Posterior cingulate gyrus (tissue), 11 donors: ENCODE results near the gene MN1.

Experiments
- DNase-seq, 10 donors: peaks; one replicate each; pipeline versions ENCODE4 v3.0.0 to v3.0.0-alpha.2; 2020 to 2021; ENCODE audit warnings: mixed read lengths in 3 of 10
- intact Hi-C: fragments of 100-400 bp; cut with DNase I; formaldehyde crosslinking; loops from one replicate; pipeline ENCODE4 v1.15.1; 2023

Gene MN1

DNA sequence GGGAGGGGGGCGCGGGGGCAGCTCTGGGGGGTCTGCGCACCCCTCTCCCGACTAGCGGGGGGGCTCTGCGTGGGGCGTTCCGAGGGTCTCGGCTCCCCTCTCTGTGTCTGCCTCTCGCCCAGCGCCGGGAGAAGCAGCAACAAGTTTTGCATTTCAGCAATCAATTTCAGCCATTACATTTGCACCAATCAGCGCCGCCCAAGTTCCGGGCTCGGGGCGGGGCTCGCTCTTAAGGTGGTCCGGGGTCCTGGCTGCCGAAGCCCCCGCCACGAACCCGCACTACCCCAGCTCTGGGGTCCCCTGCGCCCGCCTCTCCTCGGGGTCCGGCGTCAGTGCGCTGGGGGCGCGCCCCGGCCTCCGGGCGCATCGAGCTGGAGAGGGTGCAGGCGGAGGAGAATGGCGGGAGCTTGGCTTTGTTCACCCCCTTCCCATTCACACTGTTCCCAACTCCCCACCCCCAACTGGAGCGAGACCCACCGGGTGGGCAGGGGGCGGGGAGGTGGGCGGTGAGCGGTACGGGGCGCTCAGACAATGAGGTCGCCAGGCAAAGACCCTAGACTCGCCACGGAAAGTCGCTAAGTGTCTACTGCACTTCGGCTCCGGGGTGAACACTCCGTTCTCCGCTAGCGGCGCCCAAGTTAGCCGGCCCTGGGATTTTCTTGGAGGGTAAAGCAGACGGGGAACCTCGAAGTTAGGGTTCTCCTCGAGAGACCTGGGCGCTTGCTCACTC is at the start of gene MN1:
TSS of gene MN1 (minus strand) at position 141 of the 730 bp plus-strand sequence. CDS start 1,213 bp downstream, outside the sequence.
- DNase-seq, result peak; percentile 45 to 95 (median 68)
- intact Hi-C loops, result loop anchor here (5.0 kb wide), 4 partner anchors 84 to 1124 kb away; no protein-coding TSS in a partner anchor

- intact Hi-C loops, result no loop called here
- DNase-seq, result no peak
Measured at GRCh38 chr22:27850000-27850521, 48.5 kb upstream of the MN1 start.

DNA sequence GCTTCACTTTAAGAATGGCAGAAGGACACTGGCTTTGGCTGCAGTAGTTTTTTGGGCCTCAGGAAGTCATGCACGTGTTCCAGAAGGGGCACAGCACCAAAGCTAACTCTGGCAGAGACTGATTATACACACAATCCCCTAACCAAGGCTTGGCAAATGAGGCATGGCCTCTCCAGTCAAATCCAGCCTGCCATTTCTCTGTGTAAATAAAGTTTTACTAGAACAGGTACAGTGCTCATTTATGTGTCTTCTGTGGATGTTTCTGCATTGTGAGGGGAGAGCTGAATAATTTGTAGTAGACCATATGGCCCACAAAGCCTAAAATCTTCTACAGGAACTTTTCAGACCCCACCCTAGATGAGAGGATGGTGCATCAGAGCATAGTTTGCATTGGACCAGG is 46.4 kb upstream of the MN1 start:
- intact Hi-C loops, result no loop called here
- no peak for DNase-seq

- intact Hi-C loops, result no loop called here
- no peak for DNase-seq
Measured at GRCh38 chr22:27846910-27847309, 45.4 kb upstream of the MN1 start.

DNA sequence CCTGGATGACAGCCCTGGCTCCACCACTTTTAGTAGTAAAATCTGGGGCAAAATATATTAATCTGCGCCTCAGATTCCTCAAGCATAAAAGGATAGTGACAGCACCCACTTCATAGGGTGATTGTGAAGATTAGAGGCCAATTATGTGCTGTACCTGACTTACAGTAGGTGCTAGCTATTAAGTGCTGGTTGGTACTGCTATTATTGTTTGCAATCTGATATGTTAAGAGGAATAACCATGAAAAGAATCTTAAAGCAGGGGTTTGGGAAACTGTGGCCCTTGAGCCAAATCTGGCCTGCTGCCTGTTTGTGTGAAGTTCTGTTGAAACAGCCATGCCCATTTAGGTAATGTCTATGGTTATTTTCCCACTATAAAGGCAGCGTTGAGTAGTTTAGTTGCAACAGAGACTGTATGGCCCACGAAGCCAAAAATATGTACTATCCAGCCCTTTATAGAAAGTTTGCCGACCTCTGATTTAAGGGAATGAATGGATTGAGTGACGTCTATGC is 44.7 kb upstream of the MN1 start:
- intact Hi-C loops, result no loop called here
- DNase-seq, result no peak

DNA sequence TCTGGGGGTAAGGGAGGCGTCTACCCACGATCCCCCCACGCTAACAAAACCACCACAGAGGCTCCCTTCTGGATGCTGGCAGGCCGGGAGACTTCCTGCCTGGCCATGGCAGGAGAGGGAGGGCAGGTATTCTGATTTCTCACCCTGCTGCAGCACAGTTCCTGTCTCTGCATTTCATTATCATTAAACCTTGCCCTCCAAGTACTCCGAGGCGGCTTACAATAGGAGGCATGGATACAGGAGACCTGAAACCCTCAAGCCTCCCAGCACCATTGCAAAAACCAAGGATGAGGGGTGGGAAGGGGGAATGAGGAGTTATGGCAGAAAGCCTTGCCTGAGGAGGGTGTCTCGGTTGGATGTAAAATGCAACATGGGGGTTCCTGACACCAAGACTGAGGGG is 44.1 kb upstream of the MN1 start:
- no peak for DNase-seq
- intact Hi-C loops, result no loop called here

DNA sequence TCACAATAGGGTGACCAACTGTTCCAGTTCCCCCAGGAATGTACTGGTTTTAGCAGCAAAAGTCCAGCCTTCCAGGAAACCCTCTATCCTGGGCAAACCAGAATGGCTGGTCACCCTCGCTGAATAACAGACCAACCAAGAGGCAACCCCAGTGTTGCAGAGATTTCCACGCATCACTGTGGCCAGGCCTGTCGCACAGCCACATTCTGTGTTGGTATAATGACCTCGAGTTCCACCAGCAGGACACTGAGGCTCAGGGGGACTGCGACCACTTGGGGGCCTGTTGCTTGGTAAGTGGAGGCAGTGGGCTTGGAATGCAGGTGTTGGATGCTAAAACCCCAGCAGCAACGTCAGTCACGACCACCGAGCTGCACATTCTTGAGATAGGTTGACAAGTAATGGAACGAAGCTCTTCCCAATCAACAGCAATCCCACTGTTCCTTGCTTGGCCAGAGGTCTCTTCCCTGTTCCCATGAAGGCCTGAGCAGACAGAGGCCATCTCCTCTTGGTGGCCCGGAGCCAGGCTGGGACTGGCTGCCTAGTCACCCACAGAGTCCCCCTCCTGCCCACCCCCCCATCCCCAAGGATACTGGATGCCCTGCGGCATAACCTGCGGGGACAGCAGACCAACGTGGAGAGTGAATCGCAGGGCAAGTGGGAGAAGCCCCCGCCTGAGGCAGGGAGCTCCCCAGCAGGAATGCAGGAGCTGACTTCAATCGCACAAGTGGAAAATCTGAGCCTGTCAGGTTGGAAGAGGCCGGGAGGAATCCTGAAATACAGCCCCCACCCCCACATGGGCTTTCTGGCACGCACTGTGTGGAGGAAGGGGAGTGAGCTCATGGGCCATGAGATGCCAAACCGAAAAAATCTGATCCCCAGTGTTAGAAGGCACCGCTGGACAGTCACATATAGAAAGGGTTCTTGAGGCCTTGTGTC is 43.4 kb upstream of the MN1 start:
- DNase-seq, result no peak
- intact Hi-C loops, result no loop called here

DNA sequence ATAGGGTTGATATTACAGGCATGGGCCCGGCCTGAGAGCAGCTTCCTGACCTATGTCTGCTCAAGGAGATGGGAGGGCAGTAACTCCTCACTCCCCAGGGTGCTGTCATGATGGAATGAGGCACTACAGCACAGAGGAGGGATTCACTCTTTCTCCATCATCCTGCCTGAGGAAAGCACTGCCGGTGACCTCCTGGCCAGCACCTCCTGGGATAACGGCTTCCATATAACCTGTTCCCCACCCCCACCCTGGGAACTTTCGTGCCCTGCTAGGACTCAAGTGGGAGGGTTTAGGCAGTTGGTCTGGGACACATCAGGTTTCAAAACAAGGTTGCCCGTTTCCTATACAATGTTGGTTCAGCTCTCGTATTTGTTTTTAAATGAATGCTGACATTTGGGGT is 42.7 kb upstream of the MN1 start:
- no peak for DNase-seq

DNA sequence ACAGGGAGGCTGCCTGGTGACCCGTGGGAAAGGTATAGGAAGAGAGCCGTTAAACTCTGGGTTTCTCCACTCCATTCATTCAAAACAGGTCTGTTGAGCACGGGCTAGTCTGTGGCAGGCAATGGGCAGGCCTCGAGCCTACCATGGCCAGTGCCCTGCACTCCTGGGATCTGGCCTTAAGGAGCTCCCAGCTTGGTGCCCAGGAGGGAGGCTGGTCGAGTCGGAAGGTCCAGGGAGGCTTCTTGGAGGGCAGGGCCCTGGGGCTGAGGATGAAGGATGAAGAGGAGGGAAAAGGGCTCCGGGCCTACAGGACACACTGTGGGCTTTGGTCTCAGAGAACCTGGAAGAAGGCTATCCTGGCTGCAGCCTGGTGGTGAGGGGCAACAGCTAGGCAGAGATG is 41.9 kb upstream of the MN1 start:
- no peak for DNase-seq
- intact Hi-C loops, result no loop called here

More for the DNA sequence above, 42.7 kb upstream of the MN1 start:
- intact Hi-C loops, result no loop called here

DNA sequence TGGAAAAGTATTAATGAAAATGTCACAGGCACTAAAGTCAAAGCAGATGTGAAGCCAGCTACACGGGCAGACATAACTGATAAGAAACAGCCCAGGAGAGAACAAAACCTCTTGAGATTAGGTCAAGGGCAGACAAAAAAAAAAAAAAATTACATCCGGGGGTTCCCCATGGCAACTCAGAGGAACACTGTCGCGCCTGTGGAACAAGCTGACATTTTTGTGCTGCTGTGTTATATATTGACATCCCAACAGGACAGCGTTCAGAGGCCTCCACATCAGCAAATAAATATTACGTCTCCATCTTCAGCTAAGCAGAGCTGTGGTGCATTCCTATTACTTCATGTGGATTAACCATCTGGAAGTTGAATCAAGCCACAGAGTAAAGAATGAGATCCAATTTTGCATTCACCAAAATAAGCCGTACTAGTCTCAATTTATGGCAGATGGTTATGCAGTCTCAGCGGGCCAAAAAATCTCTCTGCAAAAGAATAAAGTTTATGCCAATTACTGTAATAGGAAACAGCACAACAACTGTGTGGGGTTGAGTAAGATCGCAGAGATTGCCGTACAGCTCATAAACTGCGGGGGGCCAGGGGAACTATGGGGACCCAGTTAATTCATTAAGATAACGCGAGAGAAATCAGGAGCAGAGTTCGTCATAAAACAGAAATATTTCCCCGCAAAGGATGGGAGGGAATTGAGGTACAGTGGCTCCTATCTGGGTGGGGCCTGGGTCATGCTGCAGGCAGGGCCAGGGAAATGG is 41.3 kb upstream of the MN1 start:
- intact Hi-C loops, result no loop called here

GRCh38 chr22:27842201-27842600 is 40.6 kb upstream of the MN1 start:
- intact Hi-C loops, result no loop called here
- DNase-seq, result no peak

More for the DNA sequence above, 41.3 kb upstream of the MN1 start:
- DNase-seq, result no peak

- intact Hi-C loops, result no loop called here
- DNase-seq, result peak in 1 of 10 donors; percentile 39
Measured at GRCh38 chr22:27840436-27840835, 38.9 kb upstream of the MN1 start.

DNA sequence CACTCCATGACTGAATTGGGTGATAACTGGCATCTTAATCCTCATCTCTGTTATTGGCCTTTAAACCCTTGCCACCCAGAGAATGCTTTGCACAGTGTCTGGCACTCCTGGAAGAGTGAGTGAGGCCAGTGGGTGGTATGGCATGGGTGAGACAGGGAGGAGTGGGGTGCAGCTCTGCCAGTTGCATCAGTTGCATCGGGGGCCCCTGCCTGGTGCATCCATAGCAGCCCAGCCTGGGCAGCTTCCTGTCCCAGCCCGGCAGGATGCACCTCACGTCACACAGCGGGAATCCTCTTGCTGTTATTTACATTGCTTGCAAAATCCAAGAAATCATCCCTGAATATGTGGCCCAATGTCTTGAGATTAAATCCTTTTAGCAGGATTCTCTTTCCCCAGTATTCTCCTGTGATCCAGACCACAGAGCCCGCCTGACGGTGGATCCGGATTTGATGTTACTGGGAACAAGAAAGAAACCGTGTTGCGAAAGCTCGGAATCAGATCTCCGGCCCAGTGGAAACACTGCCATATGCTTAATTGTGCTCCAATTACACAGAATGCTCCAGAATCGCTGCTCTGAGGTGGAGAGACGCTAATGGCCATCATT is 37.6 kb upstream of the MN1 start:
- intact Hi-C loops, result no loop called here
- peak in 1 of 10 donors; percentile 19 for DNase-seq

DNA sequence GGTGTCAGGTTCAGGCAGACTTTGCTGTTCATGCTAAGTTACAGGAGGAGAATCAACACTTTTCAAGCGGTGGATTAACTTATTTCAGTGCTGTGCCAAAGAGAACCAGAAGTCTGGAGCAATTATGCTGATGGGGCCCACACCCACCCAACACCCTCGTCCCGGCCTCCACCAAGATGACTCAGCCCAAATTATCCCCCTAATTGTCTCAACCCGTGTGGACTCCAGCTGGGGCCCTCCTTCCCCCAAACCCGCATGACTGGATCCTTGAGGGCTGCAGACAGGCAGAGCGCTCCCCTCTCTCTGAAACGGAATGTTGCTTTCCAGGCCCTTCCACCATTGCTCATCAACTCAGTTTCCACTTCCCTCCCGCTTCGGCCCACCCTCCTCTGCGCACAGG is 34.6 kb upstream of the MN1 start:
- DNase-seq, result peak in 1 of 10 donors; percentile 41
- intact Hi-C loops, result no loop called here

GRCh38 chr22:27835446-27835845 is 33.9 kb upstream of the MN1 start:
- DNase-seq, result no peak
- intact Hi-C loops, result no loop called here

- peak in 1 of 10 donors; percentile 53 for DNase-seq
- intact Hi-C loops, result no loop called here
Measured at GRCh38 chr22:27834364-27835185, 33.0 kb upstream of the MN1 start.

GRCh38 chr22:27833803-27834202 is 32.2 kb upstream of the MN1 start:
- DNase-seq, result peak in 1 of 10 donors; percentile 20
- intact Hi-C loops, result no loop called here

DNA sequence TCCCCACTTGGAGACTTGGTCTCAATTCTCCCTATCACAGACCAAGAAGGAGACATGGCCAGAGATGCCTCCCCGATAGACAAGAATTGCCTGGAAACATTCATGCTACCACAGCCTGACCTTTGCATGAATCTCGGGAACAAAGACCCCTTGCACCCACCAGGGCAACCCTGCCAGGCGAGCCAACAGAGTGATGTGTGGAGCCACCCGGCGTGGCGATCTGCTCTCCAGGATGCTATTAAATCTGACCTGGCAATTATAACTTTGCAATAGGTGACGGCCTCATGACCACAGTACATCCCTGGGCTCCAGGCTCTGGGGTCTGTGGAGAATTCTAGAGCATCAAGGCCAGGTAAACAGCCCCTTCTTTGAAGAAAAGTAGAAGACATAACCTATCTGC is 31.1 kb upstream of the MN1 start:
- intact Hi-C loops, result no loop called here
- peak in 1 of 10 donors; percentile 69 for DNase-seq

DNA sequence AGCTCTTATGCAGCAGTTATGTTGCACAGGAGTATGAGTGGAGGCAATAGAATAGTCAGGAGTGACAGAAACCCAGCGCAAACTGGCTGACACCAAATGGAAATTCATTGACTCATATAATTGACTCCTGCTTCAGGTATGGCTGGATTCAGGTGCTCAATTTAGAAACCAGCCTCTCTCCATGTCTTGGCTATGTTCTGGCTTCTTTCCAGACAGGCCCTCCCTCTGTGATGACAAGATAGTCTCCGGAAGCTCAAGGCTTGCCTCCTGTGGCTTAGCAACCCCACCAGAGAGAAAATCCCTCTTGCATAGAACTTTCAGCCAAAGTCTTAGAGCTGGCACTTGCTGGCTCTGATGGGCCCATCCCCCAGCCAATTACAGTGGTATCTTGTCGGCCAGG is 28.1 kb upstream of the MN1 start:
- intact Hi-C loops, result no loop called here
- DNase-seq, result no peak
